GM12801 (cell line): ENCODE results near the gene KRTAP10-5.

Experiments
- TF ChIP-seq, protein P1 (sequence below): IDR thresholded peaks from one replicate; pipeline ENCODE4 v1.5.1; 2011; ENCODE audit warnings: control low read depth; ENCODE audit not compliant: insufficient read length; ENCODE audit errors: extremely low read depth

KRTAP10-5 gene

DNA sequence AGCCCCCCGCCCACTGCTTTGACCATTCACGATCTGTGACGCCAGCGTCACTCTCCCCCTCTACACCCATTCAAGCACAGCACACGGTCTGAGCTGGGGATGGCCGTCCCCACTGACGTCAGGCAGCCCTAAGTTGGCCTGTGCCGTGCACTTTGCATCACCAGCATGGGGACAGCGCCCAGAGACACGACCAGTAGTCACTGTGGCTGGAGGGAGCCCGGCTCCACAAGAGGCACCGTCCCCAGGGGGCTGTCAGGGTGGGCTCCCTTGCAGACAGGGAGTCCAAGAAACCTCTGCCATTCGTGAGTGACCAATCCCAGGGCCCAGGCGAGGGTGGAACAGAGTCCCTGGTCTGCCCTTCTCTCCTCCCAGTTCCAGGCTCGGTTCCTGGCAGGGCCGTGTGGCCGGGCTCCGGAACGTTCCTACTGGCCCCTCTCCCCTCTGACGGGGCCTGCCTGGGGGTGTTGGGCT is 33.8 kb upstream of the KRTAP10-5 start:
- TF ChIP-seq, protein P1, sequence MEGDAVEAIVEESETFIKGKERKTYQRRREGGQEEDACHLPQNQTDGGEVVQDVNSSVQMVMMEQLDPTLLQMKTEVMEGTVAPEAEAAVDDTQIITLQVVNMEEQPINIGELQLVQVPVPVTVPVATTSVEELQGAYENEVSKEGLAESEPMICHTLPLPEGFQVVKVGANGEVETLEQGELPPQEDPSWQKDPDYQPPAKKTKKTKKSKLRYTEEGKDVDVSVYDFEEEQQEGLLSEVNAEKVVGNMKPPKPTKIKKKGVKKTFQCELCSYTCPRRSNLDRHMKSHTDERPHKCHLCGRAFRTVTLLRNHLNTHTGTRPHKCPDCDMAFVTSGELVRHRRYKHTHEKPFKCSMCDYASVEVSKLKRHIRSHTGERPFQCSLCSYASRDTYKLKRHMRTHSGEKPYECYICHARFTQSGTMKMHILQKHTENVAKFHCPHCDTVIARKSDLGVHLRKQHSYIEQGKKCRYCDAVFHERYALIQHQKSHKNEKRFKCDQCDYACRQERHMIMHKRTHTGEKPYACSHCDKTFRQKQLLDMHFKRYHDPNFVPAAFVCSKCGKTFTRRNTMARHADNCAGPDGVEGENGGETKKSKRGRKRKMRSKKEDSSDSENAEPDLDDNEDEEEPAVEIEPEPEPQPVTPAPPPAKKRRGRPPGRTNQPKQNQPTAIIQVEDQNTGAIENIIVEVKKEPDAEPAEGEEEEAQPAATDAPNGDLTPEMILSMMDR: no peak

DNA sequence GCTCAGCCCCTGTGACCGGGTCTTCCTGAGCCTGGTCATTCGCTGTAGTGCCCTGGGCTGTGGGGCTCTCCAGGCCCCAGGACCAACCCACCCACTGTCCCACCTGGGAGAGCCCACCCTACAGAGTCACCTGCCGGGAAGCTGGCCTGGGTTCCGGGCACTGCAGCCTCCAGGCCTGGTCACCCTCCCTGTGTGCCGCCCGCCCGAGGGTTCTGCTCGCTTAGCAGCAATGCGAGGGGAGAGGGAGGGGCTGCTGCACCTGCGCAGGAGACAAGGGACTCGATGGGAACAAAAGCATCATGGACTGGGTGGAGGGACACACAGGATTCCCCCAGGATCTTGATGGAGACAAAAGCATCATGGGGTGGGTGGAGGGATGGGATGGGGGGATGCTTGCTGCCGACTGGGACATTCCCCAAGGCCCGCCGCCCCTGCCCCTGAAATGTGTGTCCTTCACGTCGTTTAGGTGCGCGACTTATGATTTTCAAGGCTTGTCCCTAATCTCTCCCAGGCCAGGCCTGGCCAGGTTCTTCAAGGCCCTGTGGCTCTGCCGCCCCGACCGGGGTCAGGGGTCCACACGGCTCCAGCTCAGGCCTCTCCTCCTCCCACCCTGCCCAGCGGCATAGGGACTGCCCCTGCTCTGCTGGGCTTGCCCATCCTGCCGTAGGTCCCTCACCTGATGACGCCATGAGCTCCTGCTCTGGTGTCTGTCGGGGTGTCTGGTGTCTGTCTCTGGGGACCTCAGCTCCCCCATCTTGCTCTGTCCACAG is 33.2 kb upstream of the KRTAP10-5 start:
- TF ChIP-seq, protein P1: no peak

DNA sequence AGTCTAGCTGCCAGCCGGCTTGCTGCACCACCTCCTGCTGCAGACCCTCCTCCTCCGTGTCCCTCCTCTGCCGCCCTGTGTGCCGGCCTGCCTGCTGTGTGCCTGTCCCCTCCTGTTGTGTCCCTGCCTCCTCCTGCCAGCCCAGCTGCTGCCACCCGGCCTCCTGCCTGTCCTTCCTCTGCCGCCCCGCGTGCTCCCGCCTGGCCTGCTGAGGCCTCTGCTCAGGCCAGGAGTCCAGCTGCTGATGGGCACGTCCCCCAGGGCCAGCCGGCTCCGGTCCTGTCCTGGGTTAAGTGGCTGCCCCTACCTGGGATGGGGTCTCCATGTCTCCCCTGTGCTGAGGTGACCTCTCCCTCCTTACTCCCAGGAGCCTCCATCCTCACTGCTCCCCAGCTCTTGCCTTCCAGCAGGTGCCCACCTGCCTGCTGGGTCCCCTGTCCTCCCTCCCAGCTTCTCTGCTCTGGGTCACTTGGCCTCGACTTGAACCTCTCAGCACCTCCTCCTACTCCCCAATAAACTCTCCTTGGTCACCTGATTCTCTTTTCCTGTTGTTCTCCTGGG is 32.3 kb upstream of the KRTAP10-5 start:
- TF ChIP-seq, protein P1: no peak

GRCh38 chr21:44612029-44612486 is 31.7 kb upstream of the KRTAP10-5 start, which contains the start of gene KRTAP10-8:
KRTAP10-8 (plus strand) TSS chr21:44612079; CDS start chr21:44612101, 22 bp downstream.
- TF ChIP-seq, protein P1: no peak

GRCh38 chr21:44611551-44611950 is 31.1 kb upstream of the KRTAP10-5 start:
- TF ChIP-seq, protein P1: no peak

GRCh38 chr21:44609193-44609592 is 28.8 kb upstream of the KRTAP10-5 start:
- TF ChIP-seq, protein P1: no peak

DNA sequence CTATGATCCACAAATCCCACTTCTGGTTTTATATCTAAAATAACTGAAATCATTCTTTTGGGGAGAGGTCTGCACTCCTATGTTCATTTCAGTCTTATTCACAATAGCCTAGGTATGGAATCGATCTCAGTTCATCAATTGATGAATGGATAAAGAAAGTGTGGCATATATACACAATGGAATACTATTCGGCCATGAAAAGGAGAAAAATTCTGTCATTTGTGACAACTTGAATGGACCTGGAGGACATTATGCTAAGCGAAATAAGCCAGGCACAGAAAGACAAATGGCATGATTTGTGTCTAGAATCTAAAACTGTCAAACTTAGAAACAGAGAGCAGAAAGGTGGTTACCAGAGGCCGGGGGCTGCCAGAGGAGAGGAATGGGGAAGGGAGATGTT is 26.1 kb upstream of the KRTAP10-5 start:
- TF ChIP-seq, protein P1: no peak
